ENCODE results near the gene NPR2. TPM values are rescaled to one million over a fixed set of nuclear protein-coding genes. Genes with fewer than 3 reads are reported as not detected.

NPR2 gene
- total and polyA plus RNA-seq, 2 of the 13 experiments (the other 11 are each of a cell fraction or from before 2014, with no cell fraction given): 7.4 to 9.4 TPM

DNA sequence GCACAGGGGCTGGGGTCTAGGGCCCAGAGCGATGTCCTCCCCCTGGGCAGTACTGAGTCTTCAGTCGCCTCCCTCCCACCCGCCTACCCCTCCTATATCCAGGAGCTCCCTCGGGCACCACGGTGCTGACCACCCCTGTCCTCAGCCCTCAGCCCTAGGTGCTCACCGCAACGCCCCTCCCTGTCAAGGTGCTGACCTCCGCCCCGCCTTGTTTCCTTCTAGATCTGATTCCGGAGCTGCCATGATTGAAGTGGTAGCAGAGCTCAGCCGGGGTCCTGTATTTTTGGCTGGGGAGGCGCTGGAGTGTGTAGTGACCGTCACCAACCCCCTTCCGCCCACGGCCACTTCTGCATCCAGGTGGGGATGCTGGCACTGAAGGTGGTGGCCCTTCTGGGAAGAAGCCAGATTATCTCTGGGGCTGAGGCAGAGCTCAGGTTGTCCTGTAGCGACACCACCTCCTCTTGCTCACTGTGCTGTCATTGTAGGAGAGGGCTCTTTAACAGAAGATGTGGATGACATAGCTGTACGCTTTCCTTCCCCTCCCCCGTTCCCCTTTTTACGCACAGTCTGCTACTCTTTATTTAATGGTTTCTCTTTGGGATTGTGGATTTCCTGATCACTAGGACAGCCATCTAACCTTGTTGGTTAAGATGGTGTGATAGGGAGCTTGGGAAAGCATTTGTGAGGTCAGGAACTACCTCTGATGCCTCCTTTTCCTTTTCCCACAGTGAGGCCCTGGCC is 41.7 kb upstream of the NPR2 start (continued):
- TF ChIP-seq, protein P1, sequence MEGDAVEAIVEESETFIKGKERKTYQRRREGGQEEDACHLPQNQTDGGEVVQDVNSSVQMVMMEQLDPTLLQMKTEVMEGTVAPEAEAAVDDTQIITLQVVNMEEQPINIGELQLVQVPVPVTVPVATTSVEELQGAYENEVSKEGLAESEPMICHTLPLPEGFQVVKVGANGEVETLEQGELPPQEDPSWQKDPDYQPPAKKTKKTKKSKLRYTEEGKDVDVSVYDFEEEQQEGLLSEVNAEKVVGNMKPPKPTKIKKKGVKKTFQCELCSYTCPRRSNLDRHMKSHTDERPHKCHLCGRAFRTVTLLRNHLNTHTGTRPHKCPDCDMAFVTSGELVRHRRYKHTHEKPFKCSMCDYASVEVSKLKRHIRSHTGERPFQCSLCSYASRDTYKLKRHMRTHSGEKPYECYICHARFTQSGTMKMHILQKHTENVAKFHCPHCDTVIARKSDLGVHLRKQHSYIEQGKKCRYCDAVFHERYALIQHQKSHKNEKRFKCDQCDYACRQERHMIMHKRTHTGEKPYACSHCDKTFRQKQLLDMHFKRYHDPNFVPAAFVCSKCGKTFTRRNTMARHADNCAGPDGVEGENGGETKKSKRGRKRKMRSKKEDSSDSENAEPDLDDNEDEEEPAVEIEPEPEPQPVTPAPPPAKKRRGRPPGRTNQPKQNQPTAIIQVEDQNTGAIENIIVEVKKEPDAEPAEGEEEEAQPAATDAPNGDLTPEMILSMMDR (CRISPR knock-in tag; IDR thresholded peaks at IDR 0.05): peak; percentile 38; the same call in 1 of the 2 replicates
- TF ChIP-seq PAWR (CRISPR knock-in tag; IDR thresholded peaks at IDR 0.05; ENCODE audit: borderline replicate concordance) (no peak), ZSCAN31 (CRISPR knock-in tag; IDR thresholded peaks at IDR 0.05; ENCODE audit: low read depth) (no peak), ZNF543 (CRISPR knock-in tag; IDR thresholded peaks at IDR 0.05) (peak; percentile 88; the same call in 1 of the 2 replicates), POLR2G (IDR thresholded peaks at IDR 0.05; ENCODE audit: low read depth, low read length) (no peak), ZFP36 (IDR thresholded peaks at IDR 0.05; ENCODE audit: borderline replicate concordance, low read depth, low read length, partially characterized antibody) (no peak), CENPT (CRISPR knock-in tag; IDR thresholded peaks at IDR 0.05; ENCODE audit: low read depth) (no peak), FOXJ3 (CRISPR knock-in tag; IDR thresholded peaks at IDR 0.05; ENCODE audit: borderline replicate concordance) (no peak), SMARCC2 (IDR thresholded peaks at IDR 0.05) (no peak), ZNF550 (CRISPR knock-in tag; IDR thresholded peaks at IDR 0.05; ENCODE audit: borderline replicate concordance) (no peak), ZNF670 (CRISPR knock-in tag; IDR thresholded peaks at IDR 0.05; ENCODE audit: borderline replicate concordance) (no peak), PHF8 (CRISPR knock-in tag; IDR thresholded peaks at IDR 0.05) (no peak), ZNF501 (CRISPR knock-in tag; IDR thresholded peaks at IDR 0.05) (0 out of 2 replicates have a peak, but pooled peaks have one; percentile 32), SP1 (IDR thresholded peaks at IDR 0.05) (no peak), SP1 (CRISPR knock-in tag; IDR thresholded peaks at IDR 0.05) (no peak), NR3C1 (CRISPR knock-in tag; IDR thresholded peaks at IDR 0.05) (no peak), ZBTB20 (CRISPR knock-in tag; IDR thresholded peaks at IDR 0.05; ENCODE audit: borderline replicate concordance, low read depth) (no peak), ZNF607 (CRISPR knock-in tag; IDR thresholded peaks at IDR 0.05; ENCODE audit: borderline replicate concordance) (peak; percentile 32; the same call in 1 of the 2 replicates), HNRNPK (IDR thresholded peaks at IDR 0.05; ENCODE audit: low read depth, low read length, poor library complexity, severe bottlenecking) (no peak), CC2D1A (CRISPR knock-in tag; IDR thresholded peaks at IDR 0.05) (no peak)
- TF ChIP-seq, protein P2, sequence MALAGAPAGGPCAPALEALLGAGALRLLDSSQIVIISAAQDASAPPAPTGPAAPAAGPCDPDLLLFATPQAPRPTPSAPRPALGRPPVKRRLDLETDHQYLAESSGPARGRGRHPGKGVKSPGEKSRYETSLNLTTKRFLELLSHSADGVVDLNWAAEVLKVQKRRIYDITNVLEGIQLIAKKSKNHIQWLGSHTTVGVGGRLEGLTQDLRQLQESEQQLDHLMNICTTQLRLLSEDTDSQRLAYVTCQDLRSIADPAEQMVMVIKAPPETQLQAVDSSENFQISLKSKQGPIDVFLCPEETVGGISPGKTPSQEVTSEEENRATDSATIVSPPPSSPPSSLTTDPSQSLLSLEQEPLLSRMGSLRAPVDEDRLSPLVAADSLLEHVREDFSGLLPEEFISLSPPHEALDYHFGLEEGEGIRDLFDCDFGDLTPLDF (CRISPR knock-in tag; IDR thresholded peaks at IDR 0.05): no peak
- TF ChIP-seq, protein P3, sequence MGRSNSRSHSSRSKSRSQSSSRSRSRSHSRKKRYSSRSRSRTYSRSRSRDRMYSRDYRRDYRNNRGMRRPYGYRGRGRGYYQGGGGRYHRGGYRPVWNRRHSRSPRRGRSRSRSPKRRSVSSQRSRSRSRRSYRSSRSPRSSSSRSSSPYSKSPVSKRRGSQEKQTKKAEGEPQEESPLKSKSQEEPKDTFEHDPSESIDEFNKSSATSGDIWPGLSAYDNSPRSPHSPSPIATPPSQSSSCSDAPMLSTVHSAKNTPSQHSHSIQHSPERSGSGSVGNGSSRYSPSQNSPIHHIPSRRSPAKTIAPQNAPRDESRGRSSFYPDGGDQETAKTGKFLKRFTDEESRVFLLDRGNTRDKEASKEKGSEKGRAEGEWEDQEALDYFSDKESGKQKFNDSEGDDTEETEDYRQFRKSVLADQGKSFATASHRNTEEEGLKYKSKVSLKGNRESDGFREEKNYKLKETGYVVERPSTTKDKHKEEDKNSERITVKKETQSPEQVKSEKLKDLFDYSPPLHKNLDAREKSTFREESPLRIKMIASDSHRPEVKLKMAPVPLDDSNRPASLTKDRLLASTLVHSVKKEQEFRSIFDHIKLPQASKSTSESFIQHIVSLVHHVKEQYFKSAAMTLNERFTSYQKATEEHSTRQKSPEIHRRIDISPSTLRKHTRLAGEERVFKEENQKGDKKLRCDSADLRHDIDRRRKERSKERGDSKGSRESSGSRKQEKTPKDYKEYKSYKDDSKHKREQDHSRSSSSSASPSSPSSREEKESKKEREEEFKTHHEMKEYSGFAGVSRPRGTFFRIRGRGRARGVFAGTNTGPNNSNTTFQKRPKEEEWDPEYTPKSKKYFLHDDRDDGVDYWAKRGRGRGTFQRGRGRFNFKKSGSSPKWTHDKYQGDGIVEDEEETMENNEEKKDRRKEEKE (IDR thresholded peaks at IDR 0.05): no peak
- TF ChIP-seq, protein P4, sequence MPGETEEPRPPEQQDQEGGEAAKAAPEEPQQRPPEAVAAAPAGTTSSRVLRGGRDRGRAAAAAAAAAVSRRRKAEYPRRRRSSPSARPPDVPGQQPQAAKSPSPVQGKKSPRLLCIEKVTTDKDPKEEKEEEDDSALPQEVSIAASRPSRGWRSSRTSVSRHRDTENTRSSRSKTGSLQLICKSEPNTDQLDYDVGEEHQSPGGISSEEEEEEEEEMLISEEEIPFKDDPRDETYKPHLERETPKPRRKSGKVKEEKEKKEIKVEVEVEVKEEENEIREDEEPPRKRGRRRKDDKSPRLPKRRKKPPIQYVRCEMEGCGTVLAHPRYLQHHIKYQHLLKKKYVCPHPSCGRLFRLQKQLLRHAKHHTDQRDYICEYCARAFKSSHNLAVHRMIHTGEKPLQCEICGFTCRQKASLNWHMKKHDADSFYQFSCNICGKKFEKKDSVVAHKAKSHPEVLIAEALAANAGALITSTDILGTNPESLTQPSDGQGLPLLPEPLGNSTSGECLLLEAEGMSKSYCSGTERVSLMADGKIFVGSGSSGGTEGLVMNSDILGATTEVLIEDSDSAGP (CRISPR knock-in tag; IDR thresholded peaks at IDR 0.05; ENCODE audit: borderline replicate concordance): no peak; the same call in 1 of the 2 replicates
